Measurements from ENCODE around the gene ERBB4. TPM values are rescaled to one million over a fixed set of nuclear protein-coding genes. Genes with fewer than 3 reads are reported as not detected.

The ERBB4 gene
- total RNA-seq, 1 experiment from 2014 or later: 40.6 TPM

DNA sequence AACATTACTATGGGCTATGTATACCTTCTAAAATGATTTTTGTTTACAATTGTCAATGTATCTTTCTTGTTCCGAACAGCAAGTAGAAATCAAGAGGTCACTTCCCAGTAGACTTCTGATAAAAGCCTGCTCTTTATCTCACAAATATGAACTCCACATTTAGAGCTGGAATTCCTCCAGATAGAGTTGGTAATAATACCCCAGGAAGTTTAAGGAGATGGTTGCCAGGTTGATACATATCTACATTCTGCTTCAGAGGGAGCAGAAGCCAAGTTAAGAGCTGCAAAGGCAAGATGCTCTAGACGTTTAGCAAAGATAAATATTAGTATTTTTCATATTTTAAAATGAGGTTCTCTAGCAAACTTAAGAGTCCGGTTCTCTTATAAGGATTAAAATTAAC lies 267.0 kb downstream of the ERBB4 start:
- Histone ChIP-seq H3K4me3 (ENCODE audit: low read depth, low read length, poor library complexity, severe bottlenecking) (no peak overlapping the region), H3K36me3 (ENCODE audit: insufficient read depth, low read length, poor library complexity, severe bottlenecking) (no peaks in the 10 kb centered on the region), H3K9me3 (ENCODE audit: low read depth, low read length, poor library complexity, severe bottlenecking) (no peaks in the 10 kb centered on the region), H3K27ac (ENCODE audit: low read depth, low read length, poor library complexity, severe bottlenecking) (no peak overlapping the region), H3K27me3 (replicated peaks; ENCODE audit: insufficient read depth, low read depth, low read length, poor library complexity) (no peaks in the 10 kb centered on the region), H3K4me1 (ENCODE audit: insufficient read depth, low read length, poor library complexity, severe bottlenecking) (peaks cover 18% of the 10 kb centered on the region)
- no TSS peak for BruUV-seq (replicated peaks)
- intact Hi-C loops (cut with micrococcal nuclease; ENCODE audit: unreplicated experiment): no loop called here
- DNase-seq (ENCODE audit: low spot score): no peak
- ChIA-PET CTCF (no interaction called here), POLR2A (ENCODE audit: low non-redundant PET) (no interaction called here)
- no peak for TF ChIP-seq EZH2 (IDR thresholded peaks at IDR 0.05; ENCODE audit: borderline replicate concordance, low read depth, low read length, poor library complexity, severe bottlenecking)

GRCh38 chr2:212269005-212269404 lies 269.6 kb downstream of the ERBB4 start:
- intact Hi-C loops (cut with micrococcal nuclease; ENCODE audit: unreplicated experiment): no loop called here
- TF ChIP-seq, protein P1, sequence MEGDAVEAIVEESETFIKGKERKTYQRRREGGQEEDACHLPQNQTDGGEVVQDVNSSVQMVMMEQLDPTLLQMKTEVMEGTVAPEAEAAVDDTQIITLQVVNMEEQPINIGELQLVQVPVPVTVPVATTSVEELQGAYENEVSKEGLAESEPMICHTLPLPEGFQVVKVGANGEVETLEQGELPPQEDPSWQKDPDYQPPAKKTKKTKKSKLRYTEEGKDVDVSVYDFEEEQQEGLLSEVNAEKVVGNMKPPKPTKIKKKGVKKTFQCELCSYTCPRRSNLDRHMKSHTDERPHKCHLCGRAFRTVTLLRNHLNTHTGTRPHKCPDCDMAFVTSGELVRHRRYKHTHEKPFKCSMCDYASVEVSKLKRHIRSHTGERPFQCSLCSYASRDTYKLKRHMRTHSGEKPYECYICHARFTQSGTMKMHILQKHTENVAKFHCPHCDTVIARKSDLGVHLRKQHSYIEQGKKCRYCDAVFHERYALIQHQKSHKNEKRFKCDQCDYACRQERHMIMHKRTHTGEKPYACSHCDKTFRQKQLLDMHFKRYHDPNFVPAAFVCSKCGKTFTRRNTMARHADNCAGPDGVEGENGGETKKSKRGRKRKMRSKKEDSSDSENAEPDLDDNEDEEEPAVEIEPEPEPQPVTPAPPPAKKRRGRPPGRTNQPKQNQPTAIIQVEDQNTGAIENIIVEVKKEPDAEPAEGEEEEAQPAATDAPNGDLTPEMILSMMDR (conservative IDR thresholded peaks at IDR 0.05; ENCODE audit: low read depth, low read length): no peak
- no peak for TF ChIP-seq EZH2 (IDR thresholded peaks at IDR 0.05; ENCODE audit: borderline replicate concordance, low read depth, low read length, poor library complexity, severe bottlenecking)
- ChIA-PET CTCF (no interaction called here), POLR2A (ENCODE audit: low non-redundant PET) (no interaction called here)
- no peaks in the 10 kb centered on the region for H3K9me3 ChIP-seq (ENCODE audit: low read depth, low read length, poor library complexity, severe bottlenecking)
- H3K4me3 ChIP-seq (ENCODE audit: low read depth, low read length, poor library complexity, severe bottlenecking): no peak overlapping the region
- no TSS peak for BruUV-seq (replicated peaks)
- no peak overlapping the region for H3K27ac ChIP-seq (ENCODE audit: low read depth, low read length, poor library complexity, severe bottlenecking)
- H3K4me1 ChIP-seq (ENCODE audit: insufficient read depth, low read length, poor library complexity, severe bottlenecking): peaks cover 30% of the 10 kb centered on the region
- H3K27me3 ChIP-seq (replicated peaks; ENCODE audit: insufficient read depth, low read depth, low read length, poor library complexity): no peaks in the 10 kb centered on the region
- DNase-seq (ENCODE audit: low spot score): no peak
- no peaks in the 10 kb centered on the region for H3K36me3 ChIP-seq (ENCODE audit: insufficient read depth, low read length, poor library complexity, severe bottlenecking)

- Histone ChIP-seq H3K27me3 (replicated peaks; ENCODE audit: insufficient read depth, low read depth, low read length, poor library complexity) (no peaks in the 10 kb centered on the region), H3K9me3 (ENCODE audit: low read depth, low read length, poor library complexity, severe bottlenecking) (no peaks in the 10 kb centered on the region), H3K27ac (ENCODE audit: low read depth, low read length, poor library complexity, severe bottlenecking) (no peak overlapping the region), H3K36me3 (ENCODE audit: insufficient read depth, low read length, poor library complexity, severe bottlenecking) (no peaks in the 10 kb centered on the region), H3K4me1 (ENCODE audit: insufficient read depth, low read length, poor library complexity, severe bottlenecking) (peaks cover 30% of the 10 kb centered on the region), H3K4me3 (ENCODE audit: low read depth, low read length, poor library complexity, severe bottlenecking) (no peak overlapping the region)
- DNase-seq (ENCODE audit: low spot score): no peak
- ChIA-PET CTCF (no interaction called here), POLR2A (ENCODE audit: low non-redundant PET) (no interaction called here)
- TF ChIP-seq, protein P1 (conservative IDR thresholded peaks at IDR 0.05; ENCODE audit: low read depth, low read length): no peak
- no peak for TF ChIP-seq EZH2 (IDR thresholded peaks at IDR 0.05; ENCODE audit: borderline replicate concordance, low read depth, low read length, poor library complexity, severe bottlenecking)
- no TSS peak for BruUV-seq (replicated peaks)
- intact Hi-C loops (cut with micrococcal nuclease; ENCODE audit: unreplicated experiment): no loop called here
Observed at GRCh38 chr2:212266297-212266696, 272.3 kb downstream of the ERBB4 start.

GRCh38 chr2:212265777-212266176 lies 272.8 kb downstream of the ERBB4 start:
- H3K4me3 ChIP-seq (ENCODE audit: low read depth, low read length, poor library complexity, severe bottlenecking): no peak overlapping the region
- H3K4me1 ChIP-seq (ENCODE audit: insufficient read depth, low read length, poor library complexity, severe bottlenecking): peaks cover 30% of the 10 kb centered on the region
- H3K9me3 ChIP-seq (ENCODE audit: low read depth, low read length, poor library complexity, severe bottlenecking): no peaks in the 10 kb centered on the region
- TF ChIP-seq, protein P1 (conservative IDR thresholded peaks at IDR 0.05; ENCODE audit: low read depth, low read length): no peak
- no peak for TF ChIP-seq EZH2 (IDR thresholded peaks at IDR 0.05; ENCODE audit: borderline replicate concordance, low read depth, low read length, poor library complexity, severe bottlenecking)
- POLR2A ChIA-PET (ENCODE audit: low non-redundant PET): no interaction called here
- no TSS peak for BruUV-seq (replicated peaks)
- no peaks in the 10 kb centered on the region for H3K27me3 ChIP-seq (replicated peaks; ENCODE audit: insufficient read depth, low read depth, low read length, poor library complexity)
- no peak overlapping the region for H3K27ac ChIP-seq (ENCODE audit: low read depth, low read length, poor library complexity, severe bottlenecking)
- H3K36me3 ChIP-seq (ENCODE audit: insufficient read depth, low read length, poor library complexity, severe bottlenecking): no peaks in the 10 kb centered on the region
- DNase-seq (ENCODE audit: low spot score): no peak
- CTCF ChIA-PET: no interaction called here
- intact Hi-C loops (cut with micrococcal nuclease; ENCODE audit: unreplicated experiment): no loop called here
